HG03520 (cell line): ENCODE data around the gene TUBB.
"Not testable (repeated sequence)": the region's sequence is repeated elsewhere in the genome, so short reads cannot be mapped to it uniquely, and the experiment has no call there.

Experiments
- ATAC-seq: cut with Tn5 transposase; IDR thresholded peaks from one replicate; pipeline ENCODE4 v1.9.1; 2021; ENCODE audit warnings: mild to moderate bottlenecking, moderate library complexity; ENCODE audit not compliant: unreplicated experiment

TUBB gene

GRCh38 chr6:30757261-30757904, 37.2 kb downstream of the TUBB start:
- ATAC-seq, result no peak

- ATAC-seq, result no peak
These were observed 39.6 kb downstream of the TUBB start for GRCh38 chr6:30759575-30760239.

GRCh38 chr6:30760549-30760948, 40.4 kb downstream of the TUBB start:
- ATAC-seq, result no peak

GRCh38 chr6:30761791-30762429, 41.8 kb downstream of the TUBB start:
- ATAC-seq, result no peak

GRCh38 chr6:30763155-30763617, 43.0 kb downstream of the TUBB start:
- ATAC-seq, result no peak

GRCh38 chr6:30763618-30764489, 43.7 kb downstream of the TUBB start:
- ATAC-seq, result no peak

- not testable (repeated sequence) for ATAC-seq
These were observed 44.4 kb downstream of the TUBB start for GRCh38 chr6:30764490-30765043.

- ATAC-seq, result not testable (repeated sequence)
These were observed 45.3 kb downstream of the TUBB start for GRCh38 chr6:30765495-30765894.

GRCh38 chr6:30766461-30767157, 46.5 kb downstream of the TUBB start:
- no peak for ATAC-seq

GRCh38 chr6:30767158-30767943, 47.2 kb downstream of the TUBB start:
- ATAC-seq, result no peak

- no peak for ATAC-seq
These were observed 47.8 kb downstream of the TUBB start for GRCh38 chr6:30767944-30768301.

GRCh38 chr6:30768634-30769087, 48.5 kb downstream of the TUBB start:
- no peak for ATAC-seq

- no peak for ATAC-seq
These were observed 49.1 kb downstream of the TUBB start for GRCh38 chr6:30769088-30769852.

GRCh38 chr6:30769853-30770524, 49.8 kb downstream of the TUBB start:
- no peak for ATAC-seq

GRCh38 chr6:30770592-30770991, 50.4 kb downstream of the TUBB start:
- ATAC-seq, result no peak

GRCh38 chr6:30774701-30775100, 54.5 kb downstream of the TUBB start:
- ATAC-seq, result no peak
